GM21723 (cell line): ENCODE data around the gene RNASE8.

ENCODE experiments used
- ATAC-seq: cut with Tn5 transposase; IDR thresholded peaks from one replicate; pipeline ENCODE4 v1.9.1; 2021; ENCODE audit warnings: mild to moderate bottlenecking, moderate library complexity; ENCODE audit not compliant: unreplicated experiment

The RNASE8 gene

DNA sequence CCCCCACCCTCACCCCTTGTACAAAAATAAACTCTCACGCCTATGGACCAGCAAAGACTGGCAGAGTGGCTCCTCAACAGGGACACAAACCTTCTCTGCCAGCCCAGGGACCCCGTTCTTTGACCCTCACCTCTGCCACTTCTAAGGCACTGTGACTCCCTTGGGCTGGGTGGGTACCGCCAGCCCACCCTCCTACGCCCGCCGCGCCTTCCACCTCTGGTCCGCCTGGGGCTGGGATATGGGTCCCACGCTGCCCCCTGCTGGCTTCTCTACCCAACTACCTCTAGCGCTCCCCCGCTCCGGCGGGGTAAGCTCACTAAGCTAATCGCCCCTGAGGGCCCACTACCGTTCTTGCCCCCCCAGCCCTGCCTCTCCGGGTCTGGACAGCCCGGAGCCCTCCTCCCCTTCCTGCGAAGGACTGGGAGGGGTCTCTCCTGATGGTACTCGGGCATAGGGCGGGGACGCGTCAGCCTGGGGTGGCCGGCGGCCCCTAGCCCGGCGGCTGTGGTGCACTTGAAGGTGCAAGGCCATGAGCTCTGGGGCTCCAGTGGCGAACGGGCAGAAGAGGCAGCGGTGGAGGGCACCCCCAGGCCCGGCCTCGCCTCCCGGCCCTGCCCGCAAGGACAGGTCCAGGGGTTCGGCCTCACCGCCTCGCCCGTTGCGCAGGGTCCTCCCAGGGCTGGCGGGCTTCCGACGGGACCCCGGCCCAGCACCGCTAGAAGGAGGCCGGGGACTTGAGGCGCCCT, 32.7 kb downstream of the RNASE8 start:
- ATAC-seq, result no peak

DNA sequence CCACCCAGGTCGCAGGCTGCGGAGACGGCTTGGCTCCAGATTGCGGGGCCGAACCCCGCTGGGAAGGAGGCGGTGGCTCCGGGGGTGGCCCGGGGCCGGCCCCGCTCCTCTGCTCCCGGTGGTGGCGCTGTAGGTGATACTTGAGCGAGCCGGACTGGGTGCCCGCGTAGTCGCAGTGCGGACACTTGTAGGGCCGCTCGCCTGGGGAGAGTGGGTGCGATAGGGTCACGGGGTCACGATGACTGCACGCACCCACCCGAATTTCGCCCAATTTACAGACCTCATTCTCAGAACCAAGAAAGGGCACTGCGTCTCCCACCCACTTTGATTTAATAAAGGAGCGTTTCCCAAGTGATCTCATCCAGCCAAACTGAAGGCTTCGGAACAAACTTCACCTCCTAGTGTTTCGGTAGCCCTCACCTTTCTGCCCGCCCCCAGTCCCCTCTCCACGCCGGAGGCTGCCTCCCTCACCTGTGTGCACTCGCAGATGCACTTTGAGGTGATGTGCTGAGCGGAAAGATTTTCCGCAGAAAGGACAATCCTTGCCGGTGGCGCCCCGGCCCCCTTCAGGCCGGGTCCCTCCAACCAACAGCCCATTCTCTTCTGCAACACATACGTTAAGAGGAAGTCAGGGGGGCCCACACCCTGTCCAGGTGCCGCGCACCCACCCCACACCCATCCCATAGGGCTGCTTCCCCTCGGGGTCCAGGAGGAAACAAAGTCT, 33.5 kb downstream of the RNASE8 start:
- ATAC-seq, result no peak

GRCh38 chr14:21091821-21092272, 34.2 kb downstream of the RNASE8 start:
- no peak for ATAC-seq

DNA sequence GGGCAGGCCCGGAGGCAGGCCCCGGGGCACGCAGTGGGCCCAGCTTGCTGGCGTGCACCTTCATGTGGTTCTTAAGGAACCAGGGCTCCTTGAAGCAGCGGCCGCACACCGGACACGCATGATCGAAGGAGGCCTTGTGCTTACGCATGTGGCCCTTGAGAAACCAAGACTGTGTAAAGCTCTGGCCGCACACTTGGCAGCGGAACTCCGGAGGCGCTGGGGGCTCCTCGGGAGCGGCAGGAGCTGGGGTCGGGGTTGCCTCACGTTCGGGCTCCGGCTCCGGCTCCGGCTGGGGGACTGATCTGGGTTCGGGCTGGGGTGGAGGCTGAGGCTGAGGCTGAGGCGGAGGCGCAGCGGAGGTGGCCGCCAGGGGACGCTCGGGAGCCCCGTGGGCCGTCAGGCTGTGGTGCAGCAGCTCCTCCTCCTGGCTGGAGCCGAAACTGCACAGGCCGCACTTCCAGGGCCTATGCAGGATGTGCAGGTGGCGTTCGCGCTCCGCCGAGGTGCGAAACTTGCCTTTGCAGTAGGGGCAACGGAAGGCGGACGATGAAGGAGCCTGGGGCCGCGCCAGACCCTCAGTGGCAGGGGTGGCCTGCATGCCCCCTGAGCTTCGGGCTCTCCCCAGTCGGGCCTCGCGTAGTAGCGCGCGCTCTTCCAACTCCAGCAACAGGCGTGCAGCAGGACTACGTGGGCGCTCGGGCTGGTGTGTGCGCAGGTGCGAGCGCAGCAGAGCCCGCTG, 34.8 kb downstream of the RNASE8 start:
- ATAC-seq, result peak; percentile 94

DNA sequence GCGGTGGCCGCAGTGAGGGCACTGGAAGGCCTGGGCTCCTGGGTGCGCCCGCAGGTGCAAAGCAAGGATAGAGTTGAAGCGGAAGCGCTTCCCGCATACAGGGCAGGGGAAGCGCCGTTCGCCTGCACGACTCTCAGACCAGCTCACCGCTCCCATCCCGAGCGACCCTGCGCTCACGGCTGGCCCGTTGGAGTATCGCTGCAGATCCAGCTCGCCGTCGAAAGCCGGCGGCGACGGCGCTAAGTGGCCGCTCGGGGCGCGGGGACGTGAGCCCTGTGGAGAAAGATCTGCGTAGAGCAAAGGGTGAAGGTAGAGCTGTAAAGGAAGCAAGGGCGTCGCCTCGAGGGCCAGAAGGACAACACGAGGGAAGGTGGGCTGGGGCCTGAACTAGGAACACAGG, 35.4 kb downstream of the RNASE8 start:
- no peak for ATAC-seq

DNA sequence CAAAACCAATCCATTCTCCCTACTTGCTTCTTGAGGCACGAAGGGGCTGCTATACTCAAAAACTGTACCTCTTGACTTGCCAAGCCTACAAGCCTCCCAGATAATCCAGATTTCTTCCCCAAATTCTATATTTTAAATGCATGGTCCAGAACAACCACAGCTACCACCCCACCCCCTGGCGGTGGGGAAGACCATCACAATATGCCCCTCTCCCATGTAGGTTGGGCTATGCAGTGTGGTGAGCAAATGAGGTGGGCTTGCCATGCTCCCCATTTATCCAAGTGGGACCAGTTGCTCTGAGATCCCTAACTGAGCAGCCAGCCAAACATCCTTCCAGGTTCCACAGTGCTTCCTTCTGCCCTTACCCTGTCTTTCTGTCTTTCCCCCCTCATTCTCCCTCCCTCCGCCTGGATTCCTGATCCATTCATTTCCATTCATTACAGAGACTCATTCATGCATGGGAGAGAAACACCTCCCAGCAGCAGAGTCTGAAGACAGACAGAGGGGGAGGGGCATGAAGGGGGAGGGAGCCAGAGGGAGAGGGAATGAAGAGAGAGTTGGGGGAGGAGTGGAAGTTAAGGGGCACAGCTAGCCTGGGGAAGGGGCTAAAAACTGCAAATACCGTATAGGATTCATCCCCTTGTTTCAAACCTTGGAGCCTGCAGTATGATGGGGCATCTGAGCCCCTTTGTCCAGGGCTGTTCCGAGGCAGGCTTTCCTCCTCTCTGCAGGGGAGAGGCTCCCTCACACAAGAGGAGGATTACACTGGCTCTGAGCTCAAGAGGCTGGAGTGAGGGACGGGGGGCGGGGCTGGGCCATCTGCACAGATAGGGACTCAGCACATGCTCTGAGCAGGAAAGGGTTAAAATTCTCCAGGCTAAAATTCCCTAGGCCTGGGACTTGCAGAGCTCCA, 36.4 kb downstream of the RNASE8 start:
- ATAC-seq, result no peak

DNA sequence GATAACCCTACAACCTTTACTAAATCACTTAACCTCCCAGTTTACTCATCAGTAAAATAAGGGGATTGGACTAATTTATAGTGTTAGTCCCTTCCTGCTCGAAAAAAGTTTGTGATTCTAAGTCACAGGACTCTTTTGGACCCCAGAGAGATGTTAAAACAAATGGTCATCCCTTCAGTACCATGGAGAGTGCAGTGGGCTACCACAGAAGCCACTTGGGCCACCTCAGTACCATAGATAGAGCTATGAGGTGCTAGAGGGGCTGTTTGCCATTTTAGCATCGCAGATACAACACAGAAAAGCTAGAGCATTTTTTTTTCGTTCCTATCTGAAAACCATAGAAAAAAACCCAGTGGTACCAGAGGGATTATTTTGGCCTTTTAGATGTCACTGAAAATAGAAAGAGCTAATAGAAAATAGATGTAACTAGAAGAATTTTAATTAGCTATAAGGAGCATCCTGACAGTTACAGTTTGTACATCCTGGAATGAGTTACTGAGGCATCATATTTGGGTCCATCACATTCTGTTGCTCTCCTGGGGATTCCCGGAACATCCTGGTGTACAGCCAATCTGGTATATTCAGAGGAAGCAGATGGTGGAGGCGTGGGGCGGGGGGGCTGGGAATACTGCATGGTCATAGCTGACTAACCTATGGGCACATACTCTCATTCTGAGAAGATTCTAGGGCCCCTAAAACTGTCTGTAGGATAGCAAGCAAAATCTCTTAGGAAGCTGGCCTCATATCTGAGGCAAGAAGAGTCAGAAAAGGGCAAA, 38.0 kb downstream of the RNASE8 start:
- ATAC-seq, result no peak

- ATAC-seq, result no peak
Measured at GRCh38 chr14:21096438-21096837, 38.8 kb downstream of the RNASE8 start.

GRCh38 chr14:21096978-21097635, 39.5 kb downstream of the RNASE8 start:
- ATAC-seq, result no peak

DNA sequence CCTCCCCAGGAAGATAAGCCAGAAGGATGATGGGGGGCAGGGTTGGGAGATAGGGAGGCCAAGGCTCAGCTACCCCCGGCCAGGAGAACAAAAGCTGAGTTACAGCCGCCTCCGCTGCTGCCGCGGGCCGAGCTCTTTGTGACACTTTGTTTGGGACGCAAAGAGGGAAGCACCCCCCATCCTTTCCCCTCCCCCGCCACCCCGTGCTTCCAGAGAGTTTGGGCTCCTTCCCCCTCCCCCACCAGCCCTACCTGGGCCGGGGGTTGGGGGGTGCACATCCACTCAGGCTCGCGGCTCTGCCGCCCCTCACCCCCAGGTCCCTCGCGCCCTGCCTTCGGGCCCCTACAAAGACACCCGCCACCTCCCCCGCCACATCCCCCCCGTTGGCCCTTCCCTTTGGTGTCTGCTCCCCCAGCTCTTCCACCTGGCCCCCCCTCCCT, 40.0 kb downstream of the RNASE8 start:
- no peak for ATAC-seq

GRCh38 chr14:21098076-21098891, 40.7 kb downstream of the RNASE8 start, which contains the start of gene ZNF219:
TSS of gene ZNF219 (minus strand) at chr14:21098655. CDS start at chr14:21093591, 5,064 bp downstream.
- ATAC-seq, result no peak

DNA sequence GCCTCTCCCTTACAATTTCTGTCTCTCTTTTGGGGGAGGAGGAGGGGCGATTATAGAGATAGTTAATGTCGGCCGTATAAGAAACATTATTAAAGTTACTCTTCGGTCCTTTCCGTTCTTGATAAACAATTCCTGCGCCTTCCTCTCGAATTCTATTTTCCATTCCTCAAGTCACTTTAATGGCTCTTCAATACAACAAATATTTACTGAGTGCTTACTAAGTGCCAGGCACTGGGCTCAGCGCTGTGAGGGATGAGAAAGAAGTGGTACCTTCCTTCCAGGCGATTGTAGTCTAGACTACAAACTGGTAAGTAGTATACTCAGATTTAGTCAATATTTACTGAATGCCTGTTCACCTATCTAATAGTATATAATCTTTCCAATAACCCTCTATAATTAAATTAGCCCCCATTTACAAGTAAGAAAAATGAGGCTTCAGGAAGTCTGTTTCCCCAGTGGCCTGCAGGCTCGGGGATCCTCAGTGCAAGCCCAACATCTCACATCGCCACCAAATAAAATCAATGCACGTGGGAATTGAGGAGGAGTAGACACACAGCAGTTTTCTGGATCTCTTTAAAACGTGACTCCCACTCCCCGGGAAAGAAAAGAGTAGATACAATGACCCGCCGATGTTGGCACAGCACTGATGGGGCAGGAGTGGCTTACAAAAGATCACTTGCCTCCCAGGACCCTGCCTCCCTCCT, 41.4 kb downstream of the RNASE8 start:
- ATAC-seq, result no peak

DNA sequence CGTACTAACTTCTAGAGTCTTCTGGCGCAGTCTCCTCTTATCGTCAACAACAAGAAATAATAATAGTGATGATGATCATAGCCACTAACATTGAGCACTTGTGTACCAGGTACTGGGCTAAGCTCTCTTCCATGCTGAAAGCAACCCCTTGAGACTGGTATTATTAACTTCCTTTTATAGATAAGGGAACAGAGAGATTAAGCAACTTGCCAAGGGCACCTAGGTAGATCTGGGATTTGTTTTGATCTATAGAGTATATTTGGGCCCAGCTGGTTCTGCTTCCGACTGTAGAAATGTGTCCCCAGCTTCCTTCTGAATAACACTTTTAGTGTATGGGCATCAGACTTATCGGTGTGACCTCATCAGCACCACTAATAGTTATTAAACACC, 42.0 kb downstream of the RNASE8 start:
- no peak for ATAC-seq

DNA sequence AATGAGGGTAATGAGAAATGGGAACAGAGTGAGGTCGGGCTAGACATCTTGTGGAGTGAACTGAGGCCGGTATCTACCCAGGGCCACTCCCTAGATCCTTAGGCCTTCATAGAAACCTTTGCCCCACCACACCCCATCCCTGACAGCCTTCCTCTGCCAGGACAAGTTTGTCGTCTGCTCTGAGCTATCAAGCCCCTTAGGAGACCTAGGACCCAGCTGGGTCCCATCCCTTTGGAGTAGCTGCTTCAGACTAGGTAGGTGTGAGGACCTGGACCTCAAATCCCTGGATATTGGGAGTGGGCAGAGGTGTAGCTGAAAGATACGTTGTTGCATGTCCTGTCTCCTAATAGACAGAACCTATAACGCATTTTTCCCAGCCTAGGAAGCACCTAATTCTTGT, 43.3 kb downstream of the RNASE8 start, which contains the start of gene TMEM253:
TMEM253 (plus strand) TSS at position 136 of the 400 bp plus-strand sequence. CDS start 278 bp downstream, outside the sequence.
- no peak for ATAC-seq

DNA sequence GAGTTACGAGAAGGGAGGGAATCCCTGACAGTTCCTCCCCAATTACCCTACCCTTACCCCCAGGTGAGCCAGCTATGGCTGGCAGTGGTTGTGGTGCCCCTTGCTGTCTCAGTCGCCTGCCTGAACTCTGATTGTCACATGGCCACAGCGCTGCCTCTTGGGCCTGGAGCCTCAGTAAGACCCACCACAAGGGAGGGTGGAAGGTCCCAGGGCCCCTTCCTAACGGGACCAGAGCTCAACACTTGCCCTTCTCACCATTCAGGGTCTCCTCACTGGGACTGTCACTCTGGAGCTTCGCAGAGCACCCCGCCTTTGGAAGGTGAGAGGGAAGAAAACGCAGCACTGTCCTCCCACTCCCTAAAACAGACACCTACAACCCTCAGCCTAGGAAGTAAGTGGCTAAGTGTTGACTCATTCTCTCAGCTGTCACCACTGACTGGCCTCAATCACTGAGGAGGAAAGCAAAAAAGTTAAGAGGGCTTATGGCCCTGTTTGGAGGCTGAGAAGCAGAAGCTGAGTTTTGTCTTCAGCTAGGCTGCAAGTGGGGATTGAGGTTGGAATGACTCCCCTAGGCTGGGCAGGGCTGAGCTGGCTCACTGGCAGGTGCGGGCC, 44.3 kb downstream of the RNASE8 start:
- no peak for ATAC-seq

GRCh38 chr14:21102521-21103410, 45.1 kb downstream of the RNASE8 start:
- no peak for ATAC-seq
